Subcutaneous abdominal adipose tissue (tissue), 5 donors: Measurements from ENCODE around the gene FAM83D.
"Not testable (repeated sequence)": the region's sequence is repeated elsewhere in the genome, so short reads cannot be mapped to it uniquely, and the experiment has no call there.

Experiments used
- H3K27ac ChIP-seq: one replicate; pipeline ENCODE4 v1.7.0; 2013; ENCODE audit warnings: low read depth, mild to moderate bottlenecking, inconsistent platforms, low read length, moderate library complexity
- H3K27me3 ChIP-seq, 5 donors: one replicate each; pipeline ENCODE4 v1.7.0; 2013; ENCODE audit warnings: low read length in 5 of 5, inconsistent platforms in 1 of 5; ENCODE audit not compliant: control insufficient read depth in 5 of 5, insufficient read depth in 4 of 5
- H3K36me3 ChIP-seq, 5 donors: one replicate each; pipeline ENCODE4 v1.7.0; 2013; ENCODE audit warnings: low read length in 5 of 5; ENCODE audit not compliant: control insufficient read depth in 5 of 5, insufficient read depth in 5 of 5
- H3K4me1 ChIP-seq, 5 donors: one replicate each; pipeline ENCODE4 v1.7.0; 2013; ENCODE audit warnings: low read length in 5 of 5, mild to moderate bottlenecking in 3 of 5, moderate library complexity in 1 of 5; ENCODE audit not compliant: control insufficient read depth in 5 of 5, insufficient read depth in 5 of 5
- H3K4me3 ChIP-seq, 5 donors: one replicate each; pipeline ENCODE4 v1.7.0; 2013; ENCODE audit warnings: low read length in 5 of 5, low read depth in 1 of 5
- H3K9ac ChIP-seq, 5 donors: one replicate each; pipeline ENCODE4 v1.7.0; 2013; ENCODE audit warnings: low read length in 5 of 5, mild to moderate bottlenecking in 4 of 5, moderate library complexity in 3 of 5
- H3K9me3 ChIP-seq, 5 donors: one replicate each; pipeline ENCODE4 v1.7.0; 2013; ENCODE audit warnings: low read length in 5 of 5; ENCODE audit not compliant: control insufficient read depth in 5 of 5
- donor health status: healthy.
- donor health status: healthy.
- donor health status: healthy.
- donor health status: healthy.
- donor health status: healthy.

Gene FAM83D

DNA sequence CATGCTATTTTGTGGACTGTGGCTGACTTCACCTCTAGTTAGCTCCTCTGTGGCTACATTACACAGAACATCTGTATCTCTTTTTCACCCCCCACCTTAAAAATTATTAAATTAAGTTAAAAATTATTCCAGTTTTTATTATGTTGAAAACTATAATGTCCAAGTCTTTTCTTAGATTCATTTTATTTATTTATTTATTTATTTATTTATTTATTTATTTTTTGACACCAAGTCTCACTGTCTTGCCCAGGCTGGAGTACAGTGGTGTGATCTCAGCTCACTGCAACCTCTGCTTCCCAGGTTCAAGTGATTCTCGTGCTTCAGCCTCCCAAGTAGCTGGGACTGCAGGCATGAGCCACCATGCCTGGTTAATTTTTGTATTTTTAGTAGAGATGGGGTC, 70.6 kb downstream of the FAM83D start:
- not testable (repeated sequence) for H3K27me3 ChIP-seq, H3K9ac ChIP-seq, H3K27ac ChIP-seq, H3K4me1 ChIP-seq, H3K4me3 ChIP-seq, H3K9me3 ChIP-seq
- H3K36me3 ChIP-seq = peaks cover 32 to 67% (median 57%) of the 10 kb centered on the region in 5 donors

GRCh38 chr20:38997622-38998021, 71.4 kb downstream of the FAM83D start:
- Histone ChIP-seq H3K4me3 (no peak overlapping the region), H3K27ac (no peak overlapping the region), H3K9me3 (no peaks in the 10 kb centered on the region), H3K27me3 (no peaks in the 10 kb centered on the region), H3K4me1 (no peaks in the 10 kb centered on the region), H3K9ac (no peak overlapping the region), H3K36me3 (peaks cover 31 to 74% (median 59%) of the 10 kb centered on the region in 5 donors)

DNA sequence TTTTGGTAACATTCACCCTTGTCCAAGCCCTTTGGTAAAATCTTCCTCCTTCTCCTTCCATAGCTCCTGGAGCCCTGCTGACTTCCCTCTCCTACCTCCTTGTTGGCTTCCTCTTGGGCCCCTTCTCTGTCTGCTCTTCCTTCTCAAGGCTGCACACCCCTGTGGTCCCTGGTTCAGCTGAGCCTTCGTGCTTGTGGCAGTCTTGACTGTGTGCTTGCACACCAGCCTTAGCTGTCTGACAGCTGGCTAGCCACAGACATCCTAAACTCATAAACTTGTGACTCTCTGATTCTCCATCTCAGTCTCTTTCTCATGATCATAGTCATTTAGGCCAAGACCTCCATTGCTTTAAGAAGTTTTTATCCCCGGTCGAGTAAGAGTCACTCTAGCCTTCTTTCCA, 73.0 kb downstream of the FAM83D start:
- Histone ChIP-seq H3K36me3 (peaks cover 36 to 88% (median 71%) of the 10 kb centered on the region in 5 donors), H3K9ac (no peak overlapping the region), H3K9me3 (no peaks in the 10 kb centered on the region), H3K27me3 (no peaks in the 10 kb centered on the region), H3K4me3 (no peak overlapping the region), H3K4me1 (no peaks in the 10 kb centered on the region), H3K27ac (no peak overlapping the region)

- Histone ChIP-seq H3K4me3 (no peak overlapping the region), H3K9ac (peak overlapping the region in 1 of 5 donors; percentile 25), H3K4me1 (no peaks in the 10 kb centered on the region), H3K9me3 (no peaks in the 10 kb centered on the region), H3K27me3 (no peaks in the 10 kb centered on the region), H3K27ac (no peak overlapping the region), H3K36me3 (peaks cover 31 to 89% (median 74%) of the 10 kb centered on the region in 5 donors)
Observed at GRCh38 chr20:38999965-39000910, 74.0 kb downstream of the FAM83D start.
